Heart right ventricle (tissue), 16 donors: ENCODE results near the gene DHRS13. TPM values are rescaled to one million over a fixed set of nuclear protein-coding genes. Genes with fewer than 3 reads are reported as not detected.

ENCODE experiments used
- ATAC-seq, 8 donors: fragments of 200-7000 bp; cut with Tn5 transposase; one replicate each; pipeline ENCODE4 v1.9.1; 2020; ENCODE audit warnings: mild to moderate bottlenecking in 8 of 8, moderate library complexity in 8 of 8, moderate number of reproducible peaks in 1 of 8
- DNase-seq, 2 donors: peaks; one replicate each; pipeline ENCODE4 v3.0.0-alpha.2; 2020
- H3K27ac ChIP-seq, 10 donors: fragments of 200-600 bp; sonication (generic) in 2 of 10; one replicate each; pipeline versions ENCODE4 v1.5.0 to v1.8.0; 2020 to 2022; ENCODE audit warnings: mild to moderate bottlenecking in 3 of 10
- H3K27me3 ChIP-seq, 7 donors: fragments of 200-600 bp; one replicate each; pipeline ENCODE4 v1.8.0; 2021 to 2022; ENCODE audit warnings: mild to moderate bottlenecking in 2 of 7
- H3K36me3 ChIP-seq, 9 donors: fragments of 200-600 bp; sonication (generic) in 1 of 9; one replicate each; pipeline versions ENCODE4 v1.5.0 to v1.8.0; 2020 to 2022; ENCODE audit warnings: mild to moderate bottlenecking in 2 of 9
- H3K4me1 ChIP-seq, 9 donors: fragments of 200-600 bp; sonication (generic) in 1 of 9; one replicate each; pipeline versions ENCODE4 v1.5.0 to v1.8.0; 2020 to 2022; ENCODE audit warnings: mild to moderate bottlenecking in 4 of 9
- H3K4me3 ChIP-seq, 10 donors: fragments of 200-600 bp; sonication (generic) in 2 of 10; one replicate each; pipeline versions ENCODE4 v1.5.0 to v1.8.0; 2020 to 2022; ENCODE audit warnings: mild to moderate bottlenecking in 7 of 10, moderate library complexity in 2 of 10
- H3K9me3 ChIP-seq, 11 donors: fragments of 200-600 bp in 10 of 11; sonication (generic) in 2 of 11; one replicate each; pipeline versions ENCODE4 v1.5.0 to v1.8.0; 2013 to 2022; ENCODE audit warnings: mild to moderate bottlenecking in 2 of 11, control low read depth in 1 of 11, moderate library complexity in 1 of 11
- CTCF ChIP-seq, 9 donors: fragments of 200-600 bp; sonication (generic) in 2 of 9; IDR thresholded peaks; one replicate each; pipeline versions ENCODE4 v1.5.0 to v1.8.0; 2021 to 2022; ENCODE audit warnings: antibody characterized with exemption in 9 of 9, mild to moderate bottlenecking in 5 of 9, moderate library complexity in 1 of 9
- WGBS, 2 donors: extraction: QIAGEN DNeasy Blood & Tissue Kit; methylation state at CpG; one replicate each; pipeline ENCODE4 v1.1.7; 2013; ENCODE audit warnings: inconsistent platforms in 1 of 2; 5-methylcytosine and 5-hydroxymethylcytosine counted together
- intact Hi-C, 10 donors: fragments of 100-400 bp; cut with DNase I; formaldehyde crosslinking; loops; one replicate each; pipeline versions ENCODE4 v1.11.1 to v1.14.2; 2022
- polyA plus RNA-seq, 2 donors: library from polyadenylated mRNA; stranded (reverse); fragments of 200-250 nt; gene quantifications; one replicate each; pipeline ENCODE4 v1.2.3, GENCODE V29; 2013
- total RNA-seq, 10 donors: library from RNA; stranded (reverse); fragmentation: NEBNext Ultra II Directional in 3 of 10; extraction: Animal tissue kit (Norgen Biotek cat#: 25700) in 3 of 10; gene quantifications; one replicate each; pipeline versions ENCODE4 v1.2.1 to v1.2.4, GENCODE V29; 2021 to 2023
- donor health status: Arrhythmogenic right ventricular cardiomyopathy.
- donor health status: ischemic (EF 13 %, LVEDD 7.1; RV severe dilation, severe dysfunction).
- donor health status: healthy with polysubstance abuse.
- donor health status: DM: no; HTN: yes; CAD: no.
- donor health status: DM: no; HTN: no; CAD: no.
- donor health status: ischemic (EF 25% LVEDD 6.9; RV normal size, moderate dysfunction).
- donor health status: ischemic (EF 25% LVEDD 5.7; RV mildly dilated, moderate dysfunction).
- donor health status: healthy.
- donor health status: DM: yes; HTN: yes; CAD: no.
- donor health status: Ischemic cardiomyopathy.
- donor health status: ischemic (EF 35%, LVEDD 5.7; RV mildly dilated, moderate dysfunction).
- donor health status: nonischemic (EF 11% LVEDD 7.7; RV severe dilation, severe dysfunction).
- donor health status: DM: yes; HTN: yes; CAD: no.
- donor health status: PGD.
- donor health status: ischemic (EF 29% LVEDD 5.4; RV normal size, mild dysfunction).
- donor health status: nonischemic (EF 23%, LVEDD 6.1; RV moderate dilation, normal function).

The DHRS13 gene
- total and polyA plus RNA-seq, 12 donors, result 1.1 to 5.6 (median 2.6) TPM

GRCh38 chr17:28857905-28858800 lies 44.7 kb downstream of the DHRS13 start:
- peaks cover 0 to 62% (median 27%) of the 10 kb centered on the region in 9 donors for H3K36me3 ChIP-seq
- WGBS, 2 donors, result 95 to 98% methylated on average over 3 of the region's 3 CpGs
- no peak for ATAC-seq

GRCh38 chr17:28856028-28856574 lies 46.8 kb downstream of the DHRS13 start:
- Histone ChIP-seq H3K36me3 (peaks cover 0 to 52% (median 27%) of the 10 kb centered on the region in 9 donors), H3K9me3 (no peaks in the 10 kb centered on the region), H3K4me1 (peaks cover 5 to 16% (median 12%) of the 10 kb centered on the region in 9 donors), H3K27me3 (no peaks in the 10 kb centered on the region), H3K4me3 (peak overlapping the region in 1 of 10 donors; percentile 83), H3K27ac (no peak overlapping the region)
- TF ChIP-seq CTCF (IDR thresholded peaks at IDR 0.05), result no peak
- DNase-seq, result no peak
- 91% methylated on average over 5 of the region's 5 CpGs for WGBS, 2 donors
- intact Hi-C loops, result loop anchor here in 4 of 10 donors (5.0 to 10.0 kb wide), 3 partner anchors 41 to 91 kb away; partner anchors contain the start of genes FLOT2 (in 2 of the 4) and DHRS13 (in 1 of the 4)
- ATAC-seq, result no peak

More at GRCh38 chr17:28857905-28858800, 44.7 kb downstream of the DHRS13 start:
- no peak for TF ChIP-seq CTCF (IDR thresholded peaks at IDR 0.05)
- H3K27ac ChIP-seq, result no peak overlapping the region
- no peaks in the 10 kb centered on the region for H3K27me3 ChIP-seq
- DNase-seq, result no peak
- H3K9me3 ChIP-seq, result no peaks in the 10 kb centered on the region
- H3K4me3 ChIP-seq, result no peak overlapping the region
- intact Hi-C loops, result loop anchor here in 4 of 10 donors (5.0 to 10.0 kb wide), 3 partner anchors 39 to 93 kb away; partner anchors contain the start of genes FLOT2 (in 2 of the 4) and DHRS13 (in 1 of the 4)
- H3K4me1 ChIP-seq, result peaks cover 5 to 16% (median 12%) of the 10 kb centered on the region in 9 donors

- no peak for DNase-seq
- no peak for TF ChIP-seq CTCF (IDR thresholded peaks at IDR 0.05)
- Histone ChIP-seq H3K27ac (peak overlapping the region; percentile 44 to 87 (median 75)), H3K27me3 (no peaks in the 10 kb centered on the region), H3K4me3 (peak overlapping the region; percentile 68 to 98 (median 80)), H3K9me3 (no peaks in the 10 kb centered on the region), H3K4me1 (peaks cover 5 to 16% (median 12%) of the 10 kb centered on the region in 9 donors), H3K36me3 (peaks cover 0 to 44% (median 21%) of the 10 kb centered on the region in 9 donors)
- intact Hi-C loops, result loop anchor here in 4 of 10 donors (5.0 to 10.0 kb wide), 3 partner anchors 42 to 91 kb away; partner anchors contain the start of genes FLOT2 (in 2 of the 4) and DHRS13 (in 1 of the 4)
- WGBS, 2 donors, result 17 to 20% methylated on average over 5 of the region's 5 CpGs
- ATAC-seq, result no peak
Observed at GRCh38 chr17:28855336-28855679, 47.6 kb downstream of the DHRS13 start.
